Thyroid gland (tissue), 4 donors: ENCODE data around the gene GABPB1.

Experiments
- POLR2A ChIP-seq, 2 donors: fragments of 450-650 bp; IDR thresholded peaks; one replicate each; pipeline ENCODE4 v1.6.1; 2017; ENCODE audit warnings: antibody characterized with exemption in 2 of 2, mild to moderate bottlenecking in 2 of 2, moderate library complexity in 1 of 2
- TF ChIP-seq, protein P1 (sequence below), 6 experiments: fragments of 200-600 bp in 3 of 6; fragments of 450-650 bp in 3 of 6; sonication (generic) in 3 of 6; IDR thresholded peaks; one replicate each; pipeline ENCODE4 v1.5.1; 2016 to 2019; ENCODE audit warnings: antibody characterized with exemption in 6 of 6, mild to moderate bottlenecking in 2 of 6, inconsistent platforms in 1 of 6, moderate library complexity in 1 of 6

DNA sequence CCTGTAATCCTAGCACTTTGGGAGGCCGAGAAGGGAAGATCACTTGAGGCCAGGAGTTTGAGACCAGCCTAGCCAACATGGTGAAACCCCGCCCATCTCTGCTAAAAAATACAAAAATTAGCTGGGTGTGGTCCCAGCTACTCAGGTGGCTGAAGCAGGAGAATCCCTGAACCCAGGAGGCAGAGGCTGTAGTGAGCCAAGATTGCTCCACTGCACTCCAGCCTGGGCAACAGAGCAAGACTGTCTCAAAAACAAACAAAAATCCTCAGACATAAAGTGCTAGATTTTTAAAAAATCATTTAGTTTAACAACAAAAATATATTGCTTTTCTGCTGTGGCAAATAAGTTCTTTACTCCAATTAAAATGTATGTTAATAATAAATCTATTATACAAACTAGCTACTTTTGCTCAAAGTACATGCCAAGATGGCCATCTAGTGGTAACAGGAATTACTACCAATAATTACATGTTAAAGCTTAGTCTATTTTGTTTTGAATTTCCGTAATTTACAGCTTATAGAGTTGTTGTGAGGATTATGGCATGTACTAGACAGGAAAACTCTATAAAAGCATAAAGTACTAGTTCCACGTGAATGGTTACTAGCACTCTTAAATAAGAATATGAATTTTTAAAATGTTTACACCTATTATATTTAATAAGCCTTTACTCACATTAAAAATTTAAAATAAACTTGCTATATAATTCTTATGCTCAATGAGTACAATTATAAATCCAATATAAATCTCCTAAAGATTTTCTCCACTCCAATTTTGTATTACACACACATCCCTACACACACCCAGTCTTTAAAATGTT, 39.0 kb downstream of the GABPB1 start:
- TF ChIP-seq, protein P1, sequence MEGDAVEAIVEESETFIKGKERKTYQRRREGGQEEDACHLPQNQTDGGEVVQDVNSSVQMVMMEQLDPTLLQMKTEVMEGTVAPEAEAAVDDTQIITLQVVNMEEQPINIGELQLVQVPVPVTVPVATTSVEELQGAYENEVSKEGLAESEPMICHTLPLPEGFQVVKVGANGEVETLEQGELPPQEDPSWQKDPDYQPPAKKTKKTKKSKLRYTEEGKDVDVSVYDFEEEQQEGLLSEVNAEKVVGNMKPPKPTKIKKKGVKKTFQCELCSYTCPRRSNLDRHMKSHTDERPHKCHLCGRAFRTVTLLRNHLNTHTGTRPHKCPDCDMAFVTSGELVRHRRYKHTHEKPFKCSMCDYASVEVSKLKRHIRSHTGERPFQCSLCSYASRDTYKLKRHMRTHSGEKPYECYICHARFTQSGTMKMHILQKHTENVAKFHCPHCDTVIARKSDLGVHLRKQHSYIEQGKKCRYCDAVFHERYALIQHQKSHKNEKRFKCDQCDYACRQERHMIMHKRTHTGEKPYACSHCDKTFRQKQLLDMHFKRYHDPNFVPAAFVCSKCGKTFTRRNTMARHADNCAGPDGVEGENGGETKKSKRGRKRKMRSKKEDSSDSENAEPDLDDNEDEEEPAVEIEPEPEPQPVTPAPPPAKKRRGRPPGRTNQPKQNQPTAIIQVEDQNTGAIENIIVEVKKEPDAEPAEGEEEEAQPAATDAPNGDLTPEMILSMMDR (IDR thresholded peaks at IDR 0.05), result peak; percentile 31 to 81 (median 70)
- no peak for TF ChIP-seq POLR2A (IDR thresholded peaks at IDR 0.05)
